Hepatocyte (in vitro differentiated cells): ENCODE results near the gene FBXL7.

ENCODE experiments used
- CTCF ChIP-seq: fragments of 200-600 bp; sonication (generic); IDR thresholded peaks from 2 replicates; pipeline ENCODE4 v1.5.1; 2016; ENCODE audit warnings: antibody characterized with exemption, mild to moderate bottlenecking; ENCODE audit not compliant: poor library complexity
- EZH2phosphoT487 ChIP-seq: fragments of 200-600 bp; sonication (generic); IDR thresholded peaks from one replicate; pipeline ENCODE4 v1.6.1; 2018; ENCODE audit warnings: antibody characterized with exemption, mild to moderate bottlenecking, low read depth, moderate library complexity; ENCODE audit not compliant: unreplicated experiment, severe bottlenecking

- no peak for TF ChIP-seq CTCF
- no peak for TF ChIP-seq EZH2phosphoT487
Measured at GRCh38 chr5:15492545-15492944, 7.4 kb upstream of the FBXL7 start.
